ENCODE data around the gene CDC42SE2. TPM values are rescaled to one million over a fixed set of nuclear protein-coding genes. Genes with fewer than 3 reads are reported as not detected.

Gene CDC42SE2
- total and polyA plus RNA-seq, 2 of the 4 experiments (the other 2 are of a cell fraction), result 12.5 to 19.4 TPM

GRCh38 chr5:131280417-131280816 lies 16.6 kb downstream of the CDC42SE2 start:
- no peak overlapping the region for H3K18ac ChIP-seq (ENCODE audit: low read depth, low read length)
- no peak for TF ChIP-seq MAZ (IDR thresholded peaks at IDR 0.05; ENCODE audit: borderline replicate concordance, low read depth, low read length)
- TF ChIP-seq CEBPB (IDR thresholded peaks at IDR 0.05; ENCODE audit: low read depth, low read length), result peak; percentile 76
- no peak overlapping the region for H3K4ac ChIP-seq (ENCODE audit: low read depth, low read length)
- no peak overlapping the region for H2AFZ ChIP-seq (replicated peaks; ENCODE audit: low read length, poor library complexity)
- H3K9me3 ChIP-seq (ENCODE audit: control insufficient read depth, insufficient read depth, low read length), result no peaks in the 10 kb centered on the region
- H3K56ac ChIP-seq (ENCODE audit: extremely low read depth, insufficient read depth, low read length), result no peak overlapping the region
- no peaks in the 10 kb centered on the region for H3K36me3 ChIP-seq (ENCODE audit: control insufficient read depth, insufficient read depth, low read length)
- no peak overlapping the region for H3K9ac ChIP-seq (ENCODE audit: low read depth, low read length)
- H2BK20ac ChIP-seq (ENCODE audit: low read depth, low read length), result no peak overlapping the region
- no peak overlapping the region for H2AK9ac ChIP-seq (replicated peaks; ENCODE audit: low read depth, low read length, poor library complexity)
- H4K91ac ChIP-seq (ENCODE audit: insufficient read depth, low read depth, low read length), result no peak overlapping the region
- no TSS peak for BruUV-seq (replicated peaks)
- intact Hi-C loops (cut with micrococcal nuclease), result no loop called here
- no peak overlapping the region for H2AK5ac ChIP-seq (ENCODE audit: low read depth, low read length)
- no peak for DNase-seq
- peaks cover 4% of the 10 kb centered on the region; the same call in 1 of the 2 replicates for H3K4me1 ChIP-seq (ENCODE audit: control insufficient read depth, insufficient read depth, low read length)
- no peak overlapping the region for H4K5ac ChIP-seq (ENCODE audit: low read depth, low read length)
- in situ Hi-C loops (cut with MboI; ENCODE audit: low sequenced_read_pairs), result no loop called here
- no peak overlapping the region for H2BK15ac ChIP-seq (ENCODE audit: low read depth, low read length)
- WGBS, 2 experiments (ENCODE audit: extremely low coverage in 2 of 2, insufficient read length in 1 of 2), result no CpG with 5 or more reads among the region's 3 CpGs
- ChIA-PET POLR2A (ENCODE audit: unreplicated experiment) (no interaction called here), CTCF (no interaction called here)
- H3K9me1 ChIP-seq (ENCODE audit: insufficient read depth, low read length), result 0 out of 2 replicates have a peak, but pooled peaks cover 2% of the 10 kb centered on the region
- no peak overlapping the region for H3K23ac ChIP-seq (ENCODE audit: low read depth, low read length)
- H3K4me2 ChIP-seq (ENCODE audit: low read depth, low read length), result no peak overlapping the region
- no peaks in the 10 kb centered on the region for H3K27me3 ChIP-seq (ENCODE audit: control insufficient read depth, insufficient read depth, low read length)
- dilution Hi-C loops (cut with HindIII; ENCODE audit: low sequenced_read_pairs, unreplicated experiment), result no loop called here
- no peak overlapping the region for H4K8ac ChIP-seq (ENCODE audit: low read depth in 2 of 2, low read length in 2 of 2)
- H4K20me1 ChIP-seq (ENCODE audit: insufficient read depth, low read length), result peaks cover 21% of the 10 kb centered on the region
- H2BK120ac ChIP-seq (ENCODE audit: low read depth, low read length), result no peak overlapping the region
- H3K27ac ChIP-seq (ENCODE audit: insufficient read depth, low read length), result no peak overlapping the region
- H3K4me3 ChIP-seq (ENCODE audit: insufficient read depth, low read depth, low read length), result no peak overlapping the region
- no peak overlapping the region for H2BK5ac ChIP-seq (ENCODE audit: low read depth, low read length, poor library complexity, severe bottlenecking)
- peaks cover 12 to 56% of the 10 kb centered on the region in 2 experiments; a peak in 3 of 4 replicates for H3K79me1 ChIP-seq (ENCODE audit: low read depth in 1 of 2, low read length in 2 of 2)
- ATAC-seq (ENCODE audit: low read depth), result no peak
- no peak overlapping the region for H3K14ac ChIP-seq (replicated peaks; ENCODE audit: low read depth, low read length)
